Measurements from ENCODE around the gene GYG2. TPM values are rescaled to one million over a fixed set of nuclear protein-coding genes. Genes with fewer than 3 reads are reported as not detected.
"Not testable (repeated sequence)": the region's sequence is repeated elsewhere in the genome, so short reads cannot be mapped to it uniquely, and the experiment has no call there.

Gene GYG2
- total RNA-seq = 1 to 10 TPM; 4.6 to 5.2 TPM

DNA sequence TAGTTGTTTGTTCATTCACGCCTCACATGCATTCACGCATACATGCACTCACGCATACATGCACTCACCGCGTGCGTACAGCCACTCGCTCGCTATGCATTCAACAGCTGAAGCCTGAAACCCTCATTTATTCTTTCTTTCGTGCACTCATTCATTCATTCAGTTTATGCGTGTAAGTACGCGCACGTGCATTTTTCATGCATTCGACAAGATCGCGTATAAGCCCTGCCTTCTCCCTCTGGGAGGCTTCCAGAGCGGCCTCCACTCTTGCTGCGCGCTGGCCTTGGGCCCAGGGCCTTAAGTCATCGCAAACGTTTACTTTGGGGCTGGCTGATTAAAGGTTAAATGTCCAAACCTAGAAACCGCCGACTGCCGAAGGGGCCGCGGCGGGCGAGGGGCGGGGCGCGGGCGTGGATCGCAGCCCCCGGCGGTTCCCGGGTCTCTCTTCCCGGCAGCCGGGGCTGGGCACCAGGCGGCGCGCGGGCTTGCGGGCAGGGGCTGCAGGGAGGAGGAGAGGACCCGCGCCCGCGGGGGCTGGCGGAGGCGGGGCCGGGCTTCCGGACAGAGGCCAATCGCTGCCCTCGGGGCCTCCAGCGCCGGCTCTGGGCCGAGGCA, at the start of gene GYG2:
Gene GYG2, plus strand, starts transcription at position 587 of the 615 bp plus-strand sequence. CDS start 1,259 bp downstream, outside the sequence.
- no peaks in the 10 kb centered on the region for H3K9me3 ChIP-seq
- H3K4me3 ChIP-seq = peak within 1 kb of the TSS; percentile 32 to 39
- no peak for DNase-seq (ENCODE audit: low spot score)
- H3K27me3 ChIP-seq (replicated peaks; ENCODE audit: insufficient read depth) = no peaks in the 10 kb centered on the region
- H3K27ac ChIP-seq = no peak within 1 kb of the TSS
- no peaks in the 10 kb centered on the region for H3K4me1 ChIP-seq (replicated peaks)
- intact Hi-C loops (cut with DNase I) = no loop called here
- 60% methylated on average over 19 of the region's 56 CpGs for WGBS
- TF ChIP-seq, protein P1, sequence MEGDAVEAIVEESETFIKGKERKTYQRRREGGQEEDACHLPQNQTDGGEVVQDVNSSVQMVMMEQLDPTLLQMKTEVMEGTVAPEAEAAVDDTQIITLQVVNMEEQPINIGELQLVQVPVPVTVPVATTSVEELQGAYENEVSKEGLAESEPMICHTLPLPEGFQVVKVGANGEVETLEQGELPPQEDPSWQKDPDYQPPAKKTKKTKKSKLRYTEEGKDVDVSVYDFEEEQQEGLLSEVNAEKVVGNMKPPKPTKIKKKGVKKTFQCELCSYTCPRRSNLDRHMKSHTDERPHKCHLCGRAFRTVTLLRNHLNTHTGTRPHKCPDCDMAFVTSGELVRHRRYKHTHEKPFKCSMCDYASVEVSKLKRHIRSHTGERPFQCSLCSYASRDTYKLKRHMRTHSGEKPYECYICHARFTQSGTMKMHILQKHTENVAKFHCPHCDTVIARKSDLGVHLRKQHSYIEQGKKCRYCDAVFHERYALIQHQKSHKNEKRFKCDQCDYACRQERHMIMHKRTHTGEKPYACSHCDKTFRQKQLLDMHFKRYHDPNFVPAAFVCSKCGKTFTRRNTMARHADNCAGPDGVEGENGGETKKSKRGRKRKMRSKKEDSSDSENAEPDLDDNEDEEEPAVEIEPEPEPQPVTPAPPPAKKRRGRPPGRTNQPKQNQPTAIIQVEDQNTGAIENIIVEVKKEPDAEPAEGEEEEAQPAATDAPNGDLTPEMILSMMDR (IDR thresholded peaks at IDR 0.05) = no peak
- TF ChIP-seq POLR2AphosphoS5 (IDR thresholded peaks at IDR 0.05) (no peak), POLR2A (IDR thresholded peaks at IDR 0.05) (no peak)
- no peaks in the 10 kb centered on the region for H3K36me3 ChIP-seq

DNA sequence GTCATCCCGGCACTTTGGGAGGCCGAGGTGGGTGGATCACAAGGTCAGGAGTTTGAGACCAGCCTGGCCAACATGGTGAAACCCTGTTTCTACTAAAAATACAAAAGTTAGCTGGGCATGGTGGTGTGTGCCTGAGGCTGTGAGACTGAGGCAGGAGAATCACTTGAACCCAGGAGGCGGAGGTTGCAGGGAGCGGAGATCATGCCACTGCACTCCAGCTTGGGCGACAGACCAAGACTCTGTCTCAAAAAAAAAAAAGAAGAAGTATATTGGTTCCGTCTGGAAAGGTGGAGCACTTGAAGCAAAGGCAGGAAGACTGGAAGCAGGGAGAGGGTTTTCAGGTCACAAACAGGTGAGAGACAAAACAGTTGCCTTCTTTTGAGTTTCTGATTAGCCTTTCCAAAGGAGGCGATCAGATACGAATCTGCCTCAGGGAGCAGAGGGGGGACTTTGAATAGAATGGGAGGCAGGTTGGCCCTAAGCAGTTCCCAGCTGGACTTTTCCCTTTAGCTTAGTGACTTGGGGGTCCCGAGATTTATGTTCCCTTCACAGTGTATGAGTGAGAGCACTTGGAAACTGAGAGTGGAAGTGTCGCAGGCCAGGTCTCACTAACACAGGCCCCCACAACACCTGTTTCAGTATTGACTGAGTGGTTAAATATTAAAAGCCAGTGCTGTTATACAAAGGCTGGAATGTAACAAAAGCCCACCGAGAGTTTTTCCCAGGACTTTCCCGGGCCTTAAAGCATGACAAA, 48.1 kb upstream of the GYG2 start:
- H3K4me3 ChIP-seq; H3K4me1 ChIP-seq (replicated peaks); H3K36me3 ChIP-seq; H3K27me3 ChIP-seq (replicated peaks; ENCODE audit: insufficient read depth); H3K9me3 ChIP-seq; DNase-seq (ENCODE audit: low spot score); intact Hi-C loops (cut with DNase I); H3K27ac ChIP-seq: not testable (repeated sequence)
- WGBS = 58% methylated on average over 12 of the region's 12 CpGs

DNA sequence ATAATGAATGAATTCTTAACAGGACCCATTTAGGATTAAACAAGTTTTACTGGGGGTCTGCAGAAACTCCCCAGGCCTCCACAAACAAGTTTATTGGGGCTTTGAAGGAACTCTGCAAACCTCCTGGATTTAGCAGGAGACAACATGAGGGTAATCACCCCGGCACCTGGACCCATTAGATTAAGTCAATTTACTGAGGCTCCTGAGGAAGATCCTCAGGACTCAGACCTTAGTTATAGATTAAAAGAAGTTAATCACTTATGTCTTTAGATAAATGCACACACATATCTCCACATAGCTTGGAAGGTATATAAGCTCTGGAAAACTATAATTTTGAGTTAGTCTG, 47.5 kb upstream of the GYG2 start:
- H3K27ac ChIP-seq = no peak overlapping the region
- 73% methylated on average over 1 of the region's 1 CpG for WGBS
- intact Hi-C loops (cut with DNase I) = no loop called here

DNA sequence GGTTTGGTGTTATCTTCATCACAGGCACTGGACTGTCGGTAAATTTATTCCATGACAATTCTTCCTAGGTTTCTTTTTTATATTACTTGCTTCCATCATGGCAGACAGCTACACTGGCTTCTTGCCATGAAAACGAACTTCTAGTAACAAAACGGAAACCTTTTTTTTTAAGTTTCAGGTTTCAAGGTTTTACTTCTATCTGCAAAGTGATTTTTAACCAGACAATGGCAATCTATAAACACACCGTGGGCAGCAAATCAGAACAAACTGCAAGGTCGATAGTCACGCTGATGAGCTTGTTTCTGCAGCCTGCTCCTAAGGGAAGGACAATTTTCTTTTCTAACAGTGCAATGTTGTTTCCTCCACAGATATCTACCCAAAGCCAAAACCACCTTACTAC, 47.0 kb upstream of the GYG2 start:
- TF ChIP-seq POLR2A (IDR thresholded peaks at IDR 0.05) = no peak
- TF ChIP-seq POLR2AphosphoS5 (IDR thresholded peaks at IDR 0.05) = no peak
- TF ChIP-seq, protein P1 (IDR thresholded peaks at IDR 0.05) = no peak
- H3K9me3 ChIP-seq = no peaks in the 10 kb centered on the region
- H3K4me1 ChIP-seq (replicated peaks) = no peaks in the 10 kb centered on the region
- intact Hi-C loops (cut with DNase I) = no loop called here
- H3K27me3 ChIP-seq (replicated peaks; ENCODE audit: insufficient read depth) = no peaks in the 10 kb centered on the region
- DNase-seq (ENCODE audit: low spot score) = no peak
- no peak overlapping the region for H3K4me3 ChIP-seq
- no peak overlapping the region for H3K27ac ChIP-seq
- 35% methylated on average over 6 of the region's 6 CpGs for WGBS
- H3K36me3 ChIP-seq = no peaks in the 10 kb centered on the region

More for the DNA sequence above, 47.5 kb upstream of the GYG2 start:
- H3K27me3 ChIP-seq (replicated peaks; ENCODE audit: insufficient read depth) = no peaks in the 10 kb centered on the region
- no peaks in the 10 kb centered on the region for H3K4me1 ChIP-seq (replicated peaks)
- no peaks in the 10 kb centered on the region for H3K9me3 ChIP-seq
- no peaks in the 10 kb centered on the region for H3K36me3 ChIP-seq
- no peak overlapping the region for H3K4me3 ChIP-seq
- TF ChIP-seq, protein P1 (IDR thresholded peaks at IDR 0.05) = no peak
- TF ChIP-seq POLR2AphosphoS5 (IDR thresholded peaks at IDR 0.05) (no peak), POLR2A (IDR thresholded peaks at IDR 0.05) (no peak)
- no peak for DNase-seq (ENCODE audit: low spot score)

DNA sequence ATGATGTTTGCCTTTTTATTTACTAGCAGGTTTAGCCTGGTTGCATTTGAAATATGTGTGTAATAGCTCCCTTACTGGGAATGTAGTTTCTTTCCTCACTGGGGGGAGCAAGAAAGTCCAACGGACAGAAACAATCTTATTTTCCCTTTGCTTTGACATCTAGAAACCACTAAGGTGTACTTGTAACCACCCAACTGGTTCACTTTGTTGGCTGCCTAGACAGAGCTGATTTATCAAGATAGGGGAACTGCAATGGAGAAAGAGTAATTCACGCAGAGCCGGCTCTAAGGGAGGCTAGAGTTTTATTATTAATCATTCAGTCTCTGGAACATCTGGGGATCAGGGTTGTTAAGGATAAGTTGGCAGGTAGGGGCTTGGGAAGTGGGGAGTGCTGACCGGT, 46.6 kb upstream of the GYG2 start:
- Histone ChIP-seq H3K4me1 (replicated peaks) (no peaks in the 10 kb centered on the region), H3K9me3 (no peaks in the 10 kb centered on the region), H3K4me3 (no peak overlapping the region), H3K36me3 (no peaks in the 10 kb centered on the region), H3K27ac (no peak overlapping the region), H3K27me3 (replicated peaks; ENCODE audit: insufficient read depth) (no peaks in the 10 kb centered on the region)
- WGBS = 45% methylated on average over 4 of the region's 4 CpGs
- no peak for DNase-seq (ENCODE audit: low spot score)
- TF ChIP-seq POLR2A (IDR thresholded peaks at IDR 0.05) (no peak), POLR2AphosphoS5 (IDR thresholded peaks at IDR 0.05) (no peak)
- TF ChIP-seq, protein P1 (IDR thresholded peaks at IDR 0.05) = no peak
- intact Hi-C loops (cut with DNase I) = no loop called here

All from prostate gland (tissue), 2 donors.